Kidney (tissue), 14 donors: Measurements from ENCODE around the gene MTFMT. TPM values are rescaled to one million over a fixed set of nuclear protein-coding genes. Genes with fewer than 3 reads are reported as not detected.

Experiments
- DNase-seq, 5 donors: peaks; one replicate each; pipeline ENCODE4 v3.0.0-alpha.2; 2013 to 2020
- FAIRE-seq: peaks from 2 replicates; lab custom pipeline; 2012; peaks lifted over from hg19 to GRCh38; lab: Jason Lieb, UNC
- H3K27ac ChIP-seq, 2 donors: one replicate each; pipeline ENCODE4 v1.7.0; 2013; ENCODE audit warnings: low read depth in 2 of 2, low read length in 2 of 2, inconsistent platforms in 1 of 2
- H3K27me3 ChIP-seq: one replicate; pipeline ENCODE4 v1.7.1; 2013; ENCODE audit warnings: low read length, inconsistent platforms; ENCODE audit not compliant: control insufficient read depth, insufficient read depth
- H3K36me3 ChIP-seq, 3 donors: one replicate each; pipeline versions ENCODE4 v1.7.0 to v1.7.1; 2013; ENCODE audit warnings: low read length in 3 of 3, control low read depth in 1 of 3, inconsistent platforms in 1 of 3; ENCODE audit not compliant: insufficient read depth in 3 of 3, control insufficient read depth in 2 of 3
- H3K4me1 ChIP-seq, 3 donors: one replicate each; pipeline versions ENCODE4 v1.7.0 to v1.7.1; 2013; ENCODE audit warnings: low read length in 3 of 3, inconsistent platforms in 1 of 3, low read depth in 1 of 3; ENCODE audit not compliant: control insufficient read depth in 2 of 3, insufficient read depth in 2 of 3
- H3K4me3 ChIP-seq, 3 donors: one replicate each; pipeline versions ENCODE4 v1.7.0 to v1.8.1; 2013; ENCODE audit warnings: low read length in 3 of 3, control low read depth in 1 of 3, inconsistent platforms in 1 of 3
- H3K9ac ChIP-seq, 3 donors: one replicate each; pipeline versions ENCODE4 v1.7.0 to v1.7.1; 2013; ENCODE audit warnings: low read length in 3 of 3, control low read depth in 1 of 3, inconsistent platforms in 1 of 3
- H3K9me3 ChIP-seq, 3 donors: one replicate each; pipeline versions ENCODE4 v1.7.0 to v1.7.1; 2013; ENCODE audit warnings: low read length in 3 of 3, control low read depth in 1 of 3, inconsistent platforms in 1 of 3; ENCODE audit not compliant: control insufficient read depth in 2 of 3, insufficient read depth in 1 of 3
- intact Hi-C: fragments of 100-400 bp; cut with DNase I; formaldehyde crosslinking; loops from one replicate; pipeline ENCODE4 v1.11.1; 2022
- polyA plus RNA-seq: library from polyadenylated mRNA; stranded (reverse); fragments of 350-450 nt; fragmentation: Illumina TruSeq; extraction: RNeasy Lipid Tissue Mini Kit (QIAGEN cat#74804); gene quantifications from one replicate; pipeline ENCODE4 v1.2.3, GENCODE V29; 2014; ENCODE audit warnings: low read depth, low replicate concordance; ENCODE audit not compliant: insufficient read depth
- total RNA-seq: library from RNA; stranded (reverse); fragmentation: NEBNext Ultra II Directional; extraction: Animal tissue kit (Norgen Biotek cat#: 25700); gene quantifications from one replicate; pipeline ENCODE4 v1.2.1, GENCODE V29; 2021
- TF ChIP-seq, protein P1 (sequence below): IDR thresholded peaks from 3 replicates; pipeline ENCODE4 v1.5.1; 2012; ENCODE audit warnings: mild to moderate bottlenecking, moderate library complexity, borderline replicate concordance; ENCODE audit not compliant: insufficient read depth; ENCODE audit errors: extremely low read depth
- donor health status: control.
- donor health status: control.
- donor health status: control.
- donor health status: control.
- donor health status: control.
- donor health status: DM: yes; HTN: yes; CAD: no.
- donor health status: Normal renal cell carcinoma (clear cell type).

MTFMT gene
- total and polyA plus RNA-seq, 2 donors from 2014 or later, result 11.7 to 12.5 TPM

GRCh38 chr15:65057549-65057940 is 28.1 kb upstream of the MTFMT start:
- no peak overlapping the region for H3K9ac ChIP-seq
- H3K27me3 ChIP-seq, result no peaks in the 10 kb centered on the region
- peak overlapping the region in 1 of 2 donors; percentile 43 for H3K27ac ChIP-seq
- no peaks in the 10 kb centered on the region for H3K36me3 ChIP-seq
- H3K9me3 ChIP-seq, result no peaks in the 10 kb centered on the region
- DNase-seq (no peak), FAIRE-seq (no peak)
- intact Hi-C loops, result no loop called here
- no peak overlapping the region for H3K4me3 ChIP-seq
- H3K4me1 ChIP-seq, result peaks cover 0 to 12% (median 4%) of the 10 kb centered on the region in 3 donors
- TF ChIP-seq, protein P1, sequence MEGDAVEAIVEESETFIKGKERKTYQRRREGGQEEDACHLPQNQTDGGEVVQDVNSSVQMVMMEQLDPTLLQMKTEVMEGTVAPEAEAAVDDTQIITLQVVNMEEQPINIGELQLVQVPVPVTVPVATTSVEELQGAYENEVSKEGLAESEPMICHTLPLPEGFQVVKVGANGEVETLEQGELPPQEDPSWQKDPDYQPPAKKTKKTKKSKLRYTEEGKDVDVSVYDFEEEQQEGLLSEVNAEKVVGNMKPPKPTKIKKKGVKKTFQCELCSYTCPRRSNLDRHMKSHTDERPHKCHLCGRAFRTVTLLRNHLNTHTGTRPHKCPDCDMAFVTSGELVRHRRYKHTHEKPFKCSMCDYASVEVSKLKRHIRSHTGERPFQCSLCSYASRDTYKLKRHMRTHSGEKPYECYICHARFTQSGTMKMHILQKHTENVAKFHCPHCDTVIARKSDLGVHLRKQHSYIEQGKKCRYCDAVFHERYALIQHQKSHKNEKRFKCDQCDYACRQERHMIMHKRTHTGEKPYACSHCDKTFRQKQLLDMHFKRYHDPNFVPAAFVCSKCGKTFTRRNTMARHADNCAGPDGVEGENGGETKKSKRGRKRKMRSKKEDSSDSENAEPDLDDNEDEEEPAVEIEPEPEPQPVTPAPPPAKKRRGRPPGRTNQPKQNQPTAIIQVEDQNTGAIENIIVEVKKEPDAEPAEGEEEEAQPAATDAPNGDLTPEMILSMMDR, result no peak

DNA sequence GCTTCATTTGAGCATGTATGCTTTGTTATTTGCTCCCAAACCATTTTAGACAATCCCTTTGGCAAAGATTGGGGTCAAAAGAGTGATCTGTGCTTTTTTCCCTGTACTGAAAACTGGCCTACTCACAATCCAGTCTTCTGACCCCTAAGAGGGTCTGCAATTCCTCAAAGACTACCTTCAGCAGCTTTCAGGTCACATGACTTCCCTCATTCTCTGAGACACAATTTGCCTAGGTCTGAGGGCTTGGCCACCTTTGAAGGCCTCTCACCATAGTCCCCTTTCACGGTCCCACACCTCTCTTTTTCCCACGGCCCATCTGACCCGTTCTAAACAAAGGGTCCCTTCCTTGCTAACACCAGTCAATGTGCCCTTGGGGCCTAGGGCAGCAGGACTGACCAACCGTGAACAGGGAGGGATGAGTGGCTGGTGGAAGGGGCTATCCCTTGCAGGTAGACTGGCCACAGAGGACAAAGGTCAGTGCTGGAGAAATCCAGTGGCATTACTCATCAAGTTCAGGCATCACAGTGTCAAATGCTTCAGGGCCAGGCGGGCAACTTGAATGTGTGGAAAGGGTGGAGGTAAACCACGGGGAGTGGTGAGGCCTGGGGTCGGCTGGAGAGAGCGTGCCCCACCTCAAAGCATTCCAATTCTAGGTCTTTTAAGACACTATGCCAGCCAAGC is 27.6 kb upstream of the MTFMT start:
- peaks cover 0 to 12% (median 4%) of the 10 kb centered on the region in 3 donors for H3K4me1 ChIP-seq
- FAIRE-seq, result no peak
- H3K4me3 ChIP-seq, result no peak overlapping the region
- intact Hi-C loops, result no loop called here
- TF ChIP-seq, protein P1, result no peak
- H3K36me3 ChIP-seq, result no peaks in the 10 kb centered on the region
- H3K9ac ChIP-seq, result no peak overlapping the region
- no peaks in the 10 kb centered on the region for H3K9me3 ChIP-seq
- peak in 3 of 5 donors; percentile 36 to 82 (median 64) for DNase-seq
- H3K27ac ChIP-seq, result peak overlapping the region; percentile 12 to 43
- H3K27me3 ChIP-seq, result no peaks in the 10 kb centered on the region

- Histone ChIP-seq H3K27me3 (no peaks in the 10 kb centered on the region), H3K4me1 (peaks cover 0 to 12% (median 4%) of the 10 kb centered on the region in 3 donors), H3K36me3 (no peaks in the 10 kb centered on the region), H3K9me3 (no peaks in the 10 kb centered on the region), H3K4me3 (no peak overlapping the region), H3K9ac (no peak overlapping the region), H3K27ac (no peak overlapping the region)
- FAIRE-seq (no peak), DNase-seq (no peak)
- intact Hi-C loops, result no loop called here
- TF ChIP-seq, protein P1, result no peak
Measured at GRCh38 chr15:65056106-65056505, 26.7 kb upstream of the MTFMT start.
